ENCODE measurements around the gene DLG2.

DNA sequence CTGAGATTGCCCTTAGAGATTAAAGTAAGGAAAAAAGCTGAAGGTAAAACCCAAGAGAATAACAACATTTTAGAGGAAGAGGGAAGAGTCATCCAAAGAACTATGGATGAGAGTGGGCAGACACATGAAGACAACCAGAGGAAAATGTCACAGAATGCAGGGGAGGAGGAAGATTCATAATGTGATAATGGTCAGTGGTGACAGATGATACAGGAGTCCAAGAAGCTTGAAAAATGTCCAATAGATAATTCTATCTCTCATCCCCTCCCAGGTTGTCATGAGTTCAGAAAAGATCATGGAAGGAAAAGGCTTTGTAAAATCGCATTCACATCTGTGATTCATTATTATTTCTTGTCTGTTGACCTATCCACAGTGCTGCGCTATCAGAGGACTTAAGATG is 2058.6 kb downstream of the DLG2 start:
- TF ChIP-seq, protein P1, sequence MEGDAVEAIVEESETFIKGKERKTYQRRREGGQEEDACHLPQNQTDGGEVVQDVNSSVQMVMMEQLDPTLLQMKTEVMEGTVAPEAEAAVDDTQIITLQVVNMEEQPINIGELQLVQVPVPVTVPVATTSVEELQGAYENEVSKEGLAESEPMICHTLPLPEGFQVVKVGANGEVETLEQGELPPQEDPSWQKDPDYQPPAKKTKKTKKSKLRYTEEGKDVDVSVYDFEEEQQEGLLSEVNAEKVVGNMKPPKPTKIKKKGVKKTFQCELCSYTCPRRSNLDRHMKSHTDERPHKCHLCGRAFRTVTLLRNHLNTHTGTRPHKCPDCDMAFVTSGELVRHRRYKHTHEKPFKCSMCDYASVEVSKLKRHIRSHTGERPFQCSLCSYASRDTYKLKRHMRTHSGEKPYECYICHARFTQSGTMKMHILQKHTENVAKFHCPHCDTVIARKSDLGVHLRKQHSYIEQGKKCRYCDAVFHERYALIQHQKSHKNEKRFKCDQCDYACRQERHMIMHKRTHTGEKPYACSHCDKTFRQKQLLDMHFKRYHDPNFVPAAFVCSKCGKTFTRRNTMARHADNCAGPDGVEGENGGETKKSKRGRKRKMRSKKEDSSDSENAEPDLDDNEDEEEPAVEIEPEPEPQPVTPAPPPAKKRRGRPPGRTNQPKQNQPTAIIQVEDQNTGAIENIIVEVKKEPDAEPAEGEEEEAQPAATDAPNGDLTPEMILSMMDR (IDR thresholded peaks at IDR 0.05; ENCODE audit: control extremely low read depth in 1 of 3, insufficient read depth in 1 of 3, low read depth in 1 of 3, low read length in 3 of 3), result no peak
- TF ChIP-seq PHF8 (conservative IDR thresholded peaks at IDR 0.05; ENCODE audit: low read depth, low read length) (no peak), BACH1 (IDR thresholded peaks at IDR 0.05; ENCODE audit: low read length) (no peak), EGR1 (IDR thresholded peaks at IDR 0.05; ENCODE audit: borderline replicate concordance, low read depth, low read length) (no peak), TAF7 (optimal IDR thresholded peaks at IDR 0.05; ENCODE audit: borderline replicate concordance, low read depth, low read length) (no peak), CTBP2 (IDR thresholded peaks at IDR 0.05; ENCODE audit: borderline replicate concordance, insufficient read depth, insufficient read length, low read length) (no peak), MAFK (IDR thresholded peaks at IDR 0.05; ENCODE audit: low read depth, low read length) (no peak)
